ENCODE data around the gene OTUD3.
"Not testable (repeated sequence)": the region's sequence is repeated elsewhere in the genome, so short reads cannot be mapped to it uniquely, and the experiment has no call there.

OTUD3 gene

DNA sequence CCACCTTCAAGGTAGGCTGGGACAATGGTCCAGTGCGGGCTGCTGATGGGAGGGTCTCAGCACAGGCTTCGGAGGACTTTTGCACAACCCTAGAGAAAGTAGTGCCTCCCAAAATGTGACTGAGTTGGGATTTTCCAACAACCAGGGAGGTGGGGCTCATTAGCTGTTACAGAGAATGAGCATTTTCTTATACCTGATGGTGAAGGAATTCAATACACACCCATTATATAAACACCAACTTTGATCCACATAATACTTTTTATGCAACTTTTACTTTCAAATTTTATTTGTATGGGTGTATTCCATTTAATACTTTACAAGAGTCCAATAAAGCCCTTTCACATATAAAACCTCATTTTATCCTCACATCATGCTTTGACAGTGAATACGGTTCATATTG is 35.9 kb upstream of the OTUD3 start:
- H3K27ac ChIP-seq: no peak overlapping the region
- TF ChIP-seq, protein P1, sequence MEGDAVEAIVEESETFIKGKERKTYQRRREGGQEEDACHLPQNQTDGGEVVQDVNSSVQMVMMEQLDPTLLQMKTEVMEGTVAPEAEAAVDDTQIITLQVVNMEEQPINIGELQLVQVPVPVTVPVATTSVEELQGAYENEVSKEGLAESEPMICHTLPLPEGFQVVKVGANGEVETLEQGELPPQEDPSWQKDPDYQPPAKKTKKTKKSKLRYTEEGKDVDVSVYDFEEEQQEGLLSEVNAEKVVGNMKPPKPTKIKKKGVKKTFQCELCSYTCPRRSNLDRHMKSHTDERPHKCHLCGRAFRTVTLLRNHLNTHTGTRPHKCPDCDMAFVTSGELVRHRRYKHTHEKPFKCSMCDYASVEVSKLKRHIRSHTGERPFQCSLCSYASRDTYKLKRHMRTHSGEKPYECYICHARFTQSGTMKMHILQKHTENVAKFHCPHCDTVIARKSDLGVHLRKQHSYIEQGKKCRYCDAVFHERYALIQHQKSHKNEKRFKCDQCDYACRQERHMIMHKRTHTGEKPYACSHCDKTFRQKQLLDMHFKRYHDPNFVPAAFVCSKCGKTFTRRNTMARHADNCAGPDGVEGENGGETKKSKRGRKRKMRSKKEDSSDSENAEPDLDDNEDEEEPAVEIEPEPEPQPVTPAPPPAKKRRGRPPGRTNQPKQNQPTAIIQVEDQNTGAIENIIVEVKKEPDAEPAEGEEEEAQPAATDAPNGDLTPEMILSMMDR (IDR thresholded peaks at IDR 0.05): no peak
- no peak overlapping the region for H3K4me3 ChIP-seq
- DNase-seq (ENCODE audit: low spot score): no peak

DNA sequence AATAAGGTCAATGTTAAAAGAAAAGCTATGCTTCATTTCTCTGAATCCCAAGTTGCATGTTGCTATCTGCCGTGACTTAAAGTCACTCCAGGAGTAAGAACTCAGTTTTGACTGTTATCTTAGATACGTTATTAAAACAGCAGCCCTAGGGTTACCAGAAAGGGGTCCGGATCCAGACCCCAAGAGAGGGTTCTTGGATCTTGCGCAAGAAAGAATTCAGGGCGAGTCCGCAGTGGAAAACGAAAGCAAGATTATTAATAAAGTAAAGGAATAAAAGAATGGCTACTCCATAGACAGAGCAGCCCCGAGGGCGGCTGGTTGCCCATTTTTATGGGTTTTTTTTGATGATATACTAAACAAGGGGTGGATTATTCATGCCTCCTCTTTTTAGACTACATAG is 34.9 kb upstream of the OTUD3 start:
- not testable (repeated sequence) for DNase-seq (ENCODE audit: low spot score); H3K4me3 ChIP-seq; H3K27ac ChIP-seq

DNA sequence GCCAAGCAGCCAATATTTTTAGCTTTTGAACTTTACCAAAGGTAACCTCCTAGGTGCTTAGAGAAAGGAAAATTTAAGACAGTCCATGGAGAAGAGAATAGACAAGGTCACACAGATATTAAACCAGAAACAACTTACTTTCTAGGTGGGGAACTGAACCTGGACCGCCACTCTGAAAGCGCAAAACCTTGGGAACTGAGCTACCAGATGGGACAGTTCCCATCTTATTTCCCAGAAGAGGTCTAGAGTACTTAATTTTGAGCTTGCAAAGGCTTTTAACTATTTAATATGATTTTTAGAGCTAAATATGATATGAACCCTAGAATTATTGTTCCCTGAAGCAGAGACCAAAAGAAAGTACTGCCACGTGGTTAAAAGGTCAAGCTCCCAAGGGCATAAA is 32.9 kb upstream of the OTUD3 start:
- DNase-seq (ENCODE audit: low spot score); H3K27ac ChIP-seq: not testable (repeated sequence)

DNA sequence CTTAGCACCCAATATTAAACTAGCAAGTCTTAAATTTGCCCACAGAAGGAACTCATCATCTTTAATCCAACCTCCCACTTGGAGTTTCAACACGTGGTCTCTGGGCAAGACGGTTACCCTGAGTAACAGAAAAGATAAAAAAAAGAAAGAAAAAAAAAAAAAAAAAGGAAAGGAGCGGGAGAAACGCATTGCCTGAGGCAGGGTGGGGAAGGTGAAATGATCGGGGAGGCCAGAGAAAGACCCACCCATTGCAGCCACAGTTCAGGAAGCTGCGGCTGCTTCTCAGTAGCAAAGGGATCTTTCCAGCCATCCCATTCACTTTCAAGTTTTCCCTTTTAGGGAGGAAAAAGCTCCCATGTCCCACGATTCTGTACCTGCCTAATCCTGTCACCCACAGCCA is 32.0 kb upstream of the OTUD3 start:
- Histone ChIP-seq H3K4me3 (no peak overlapping the region), H3K27ac (no peak overlapping the region)

More for the DNA sequence above, 32.9 kb upstream of the OTUD3 start:
- H3K4me3 ChIP-seq: not testable (repeated sequence)

DNA sequence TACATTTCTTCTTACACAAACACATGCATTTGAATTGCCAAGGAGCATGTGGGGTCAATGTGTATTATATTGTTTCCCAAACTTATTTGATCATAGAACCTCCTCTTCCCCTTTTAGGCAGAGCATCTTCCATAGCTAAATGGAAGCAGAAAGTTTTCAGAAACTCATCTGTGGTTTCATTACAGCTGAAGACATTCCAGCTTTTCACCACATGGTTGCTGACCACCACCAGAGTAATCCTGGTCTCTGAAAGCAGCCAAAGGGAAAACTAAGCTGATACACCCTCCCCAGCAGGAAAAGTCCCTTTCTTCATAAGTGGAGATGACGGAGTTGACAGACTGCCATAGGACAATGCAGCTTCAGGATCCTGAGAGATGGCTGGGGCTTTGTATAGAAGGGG is 30.2 kb upstream of the OTUD3 start:
- Histone ChIP-seq H3K27ac (no peak overlapping the region), H3K4me3 (no peak overlapping the region)
- TF ChIP-seq, protein P1 (IDR thresholded peaks at IDR 0.05): no peak
- no peak for DNase-seq (ENCODE audit: low spot score)

More for the DNA sequence above, 32.0 kb upstream of the OTUD3 start:
- TF ChIP-seq, protein P1 (IDR thresholded peaks at IDR 0.05): no peak
- DNase-seq (ENCODE audit: low spot score): no peak

DNA sequence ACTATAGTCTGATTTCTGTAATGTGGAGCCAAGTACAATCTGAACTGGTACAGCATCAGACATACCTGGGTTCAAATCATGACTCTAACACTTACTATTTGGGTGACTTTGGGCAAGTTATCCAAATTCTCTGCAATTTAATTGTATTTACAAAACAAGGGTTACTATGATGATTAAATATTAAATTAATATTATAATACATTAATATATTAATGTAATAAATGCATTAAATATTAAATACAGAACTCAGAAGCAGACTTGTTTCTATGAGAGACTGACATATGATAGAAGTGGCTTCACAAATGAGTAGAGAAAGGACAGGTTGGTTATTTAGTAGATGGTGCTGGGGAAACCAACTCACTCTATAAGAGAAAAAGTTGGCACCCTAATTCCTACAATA is 27.3 kb upstream of the OTUD3 start:
- H3K4me3 ChIP-seq: no peak overlapping the region
- no peak overlapping the region for H3K27ac ChIP-seq
- no peak for DNase-seq (ENCODE audit: low spot score)
- TF ChIP-seq, protein P1 (IDR thresholded peaks at IDR 0.05): no peak

DNA sequence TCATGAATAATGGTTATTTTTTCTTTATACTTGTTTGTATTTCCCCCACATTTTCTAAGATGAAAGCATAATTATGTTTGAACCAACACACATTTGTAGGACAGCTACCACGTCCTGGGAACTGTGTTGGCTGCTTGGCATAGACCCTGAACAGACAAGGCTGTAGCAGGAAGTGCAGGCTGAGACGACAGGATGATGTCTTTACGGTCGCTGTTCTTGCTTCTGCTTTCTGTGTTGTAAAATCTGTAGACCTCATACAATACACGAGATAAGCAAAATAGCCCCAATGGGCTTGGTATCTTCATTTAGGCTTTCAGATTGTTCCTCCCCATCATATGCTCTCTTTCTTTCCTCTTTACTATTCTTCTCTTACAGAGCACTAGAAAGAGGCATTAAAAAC is 23.3 kb upstream of the OTUD3 start:
- DNase-seq (ENCODE audit: low spot score): no peak
- TF ChIP-seq, protein P1 (IDR thresholded peaks at IDR 0.05): no peak
- H3K4me3 ChIP-seq: no peak overlapping the region
- no peak overlapping the region for H3K27ac ChIP-seq

DNA sequence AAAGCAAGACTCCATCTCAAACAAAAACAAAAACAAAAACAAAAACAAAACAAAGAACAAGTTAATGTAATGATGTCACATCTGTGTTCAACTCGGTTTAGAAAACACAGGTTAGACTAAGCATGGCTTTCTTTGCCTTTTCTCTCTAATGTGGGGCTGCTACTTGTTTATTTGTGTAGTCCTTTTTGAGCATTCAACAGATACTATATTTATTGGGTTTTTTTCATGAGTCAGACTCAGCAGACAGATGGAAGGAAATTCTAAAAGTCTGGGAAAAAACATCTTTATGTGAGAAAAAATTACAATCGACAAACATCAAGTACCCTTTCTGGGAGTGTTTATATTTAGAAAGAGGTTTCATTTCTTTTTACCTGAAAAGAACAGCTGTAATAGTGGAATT is 22.3 kb upstream of the OTUD3 start:
- Histone ChIP-seq H3K27ac (no peak overlapping the region), H3K4me3 (no peak overlapping the region)
- TF ChIP-seq, protein P1 (IDR thresholded peaks at IDR 0.05): no peak
- DNase-seq (ENCODE audit: low spot score): no peak

All from coronary artery (tissue), 2 donors.